ENCODE data around the gene ZNF607.
"Not testable (repeated sequence)": the region's sequence is repeated elsewhere in the genome, so short reads cannot be mapped to it uniquely, and the experiment has no call there.

DNA sequence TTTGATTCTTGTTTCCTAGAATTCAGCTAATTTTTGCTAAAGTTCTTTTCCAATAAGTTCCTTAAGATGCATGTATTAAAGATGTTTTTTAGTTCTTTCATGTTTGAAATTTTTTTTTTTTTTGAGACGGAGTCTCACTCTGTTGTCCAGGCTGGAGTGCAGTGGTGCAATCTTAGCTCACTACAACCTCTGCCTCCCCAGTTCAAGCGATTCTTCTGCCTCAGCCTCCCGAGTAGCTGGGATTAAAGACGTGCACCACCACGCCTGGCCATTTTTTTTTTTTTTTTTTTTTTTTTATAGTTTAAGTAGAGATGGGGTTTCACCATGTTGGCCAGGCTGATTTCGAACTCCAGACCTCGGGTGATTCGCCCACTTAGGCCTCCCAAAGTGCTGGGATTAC, 62.4 kb downstream of the ZNF607 start:
- TF ChIP-seq CTCF, POLR2A (IDR thresholded peaks at IDR 0.05): not testable (repeated sequence)
